Measurements from ENCODE around the gene AGFG2. TPM values are rescaled to one million over a fixed set of nuclear protein-coding genes. Genes with fewer than 3 reads are reported as not detected.
"Not testable (repeated sequence)": the region's sequence is repeated elsewhere in the genome, so short reads cannot be mapped to it uniquely, and the experiment has no call there.

Gene AGFG2
- polyA plus RNA-seq, 2 of the 4 experiments (the other 2 are of a cell fraction): 16.0 to 31.8 TPM

- WGBS (ENCODE audit: missing lambda C conversion rate): 10% methylated on average over 1 of the region's 1 CpG
- no peak for ATAC-seq
- DNase-seq (ENCODE audit: low read depth in 1 of 2, low spot score in 1 of 2): no peak
- TF ChIP-seq CBX2 (IDR thresholded peaks at IDR 0.05; ENCODE audit: borderline replicate concordance, low read depth) (no peak), FOSL2 (IDR thresholded peaks at IDR 0.05) (no peak), FOSL2 (CRISPR knock-in tag; IDR thresholded peaks at IDR 0.05) (no peak), ESRRA (IDR thresholded peaks at IDR 0.05; ENCODE audit: borderline replicate concordance, low read length) (no peak), RNF2 (IDR thresholded peaks at IDR 0.05; ENCODE audit: borderline replicate concordance, low read depth) (no peak), PHF8 (IDR thresholded peaks at IDR 0.05; ENCODE audit: borderline replicate concordance, low read depth) (no peak), NPAS2 (CRISPR knock-in tag; IDR thresholded peaks at IDR 0.05; ENCODE audit: borderline replicate concordance) (no peak), ZSCAN20 (CRISPR knock-in tag; IDR thresholded peaks at IDR 0.05) (no peak), EP300 (IDR thresholded peaks at IDR 0.05) (no peak)
- H3K4me2 ChIP-seq: no peak overlapping the region
- POLR2A ChIA-PET: interaction anchor here (0.6 to 0.7 kb wide), 2 partner anchors 18 to 19 kb away, joined by 3 to 5 read pairs; partner anchors contain the start of gene AGFG2
- CTCF ChIA-PET: interaction anchor here (0.6 to 1.5 kb wide), 5 partner anchors 12 to 228 kb away, joined by 3 to 5 read pairs (median 4); no protein-coding TSS in a partner anchor
- no peak overlapping the region for H3K4me3 ChIP-seq
- H3K27ac ChIP-seq: no peak overlapping the region
- no peaks in the 10 kb centered on the region for H3K9me3 ChIP-seq
- peaks cover 3% of the 10 kb centered on the region for H3K4me1 ChIP-seq
- no peak for FAIRE-seq
These were observed 18.9 kb upstream of the AGFG2 start for GRCh38 chr7:100520138-100520537.

GRCh38 chr7:100521076-100521475 lies 17.9 kb upstream of the AGFG2 start:
- DNase-seq (ENCODE audit: low read depth in 1 of 2, low spot score in 1 of 2) (no peak), FAIRE-seq (no peak), ATAC-seq (no peak)
- Histone ChIP-seq H3K27ac (no peak overlapping the region), H3K4me3 (no peak overlapping the region), H3K4me1 (no peaks in the 10 kb centered on the region), H3K9me3 (no peaks in the 10 kb centered on the region), H3K4me2 (no peak overlapping the region)
- CTCF ChIA-PET: interaction anchor here (0.7 to 1.7 kb wide), 5 partner anchors 24 to 132 kb away, joined by 3 to 9 read pairs (median 3); no protein-coding TSS in a partner anchor
- 48% methylated on average over 2 of the region's 2 CpGs for WGBS (ENCODE audit: missing lambda C conversion rate)
- POLR2A ChIA-PET: no interaction called here
- TF ChIP-seq MAZ (IDR thresholded peaks at IDR 0.05; ENCODE audit: borderline replicate concordance, low read depth, low read length) (no peak), PBX3 (IDR thresholded peaks at IDR 0.05) (no peak), EHF (CRISPR knock-in tag; IDR thresholded peaks at IDR 0.05) (no peak)

GRCh38 chr7:100521909-100522593 lies 17.0 kb upstream of the AGFG2 start:
- peak; percentile 57 for TF ChIP-seq USF2 (IDR thresholded peaks at IDR 0.05)
- H3K27ac ChIP-seq; H3K4me3 ChIP-seq; H3K4me2 ChIP-seq; H3K4me1 ChIP-seq; POLR2A ChIA-PET; FAIRE-seq; H3K9me3 ChIP-seq; DNase-seq (ENCODE audit: low read depth in 1 of 2, low spot score in 1 of 2): not testable (repeated sequence)
- WGBS (ENCODE audit: missing lambda C conversion rate): 75% methylated on average over 2 of the region's 3 CpGs
- ATAC-seq: peak in 1 of 2 experiments; percentile 26; a peak in 1 of 6 replicates
- CTCF ChIA-PET: interaction anchor here (0.7 to 1.7 kb wide), 5 partner anchors 23 to 53 kb away, joined by 3 to 9 read pairs (median 5); partner anchors contain the start of gene TSC22D4

- FAIRE-seq; CTCF ChIA-PET; H3K4me2 ChIP-seq; H3K4me1 ChIP-seq; DNase-seq (ENCODE audit: low read depth in 1 of 2, low spot score in 1 of 2); H3K4me3 ChIP-seq; H3K9me3 ChIP-seq; ATAC-seq; POLR2A ChIA-PET: not testable (repeated sequence)
- WGBS (ENCODE audit: missing lambda C conversion rate): no CpG with 5 or more reads among the region's 34 CpGs
- H3K27ac ChIP-seq: peak overlapping the region in 1 of 2 experiments; percentile 33; a peak in 1 of 6 replicates
These were observed 15.8 kb upstream of the AGFG2 start for GRCh38 chr7:100523192-100523591.

GRCh38 chr7:100528108-100528866 lies 10.7 kb upstream of the AGFG2 start:
- H3K9me3 ChIP-seq; H3K4me3 ChIP-seq; H3K27ac ChIP-seq; DNase-seq (ENCODE audit: low read depth in 1 of 2, low spot score in 1 of 2); H3K4me1 ChIP-seq; ATAC-seq; POLR2A ChIA-PET; H3K4me2 ChIP-seq; FAIRE-seq: not testable (repeated sequence)
- 72% methylated on average over 12 of the region's 12 CpGs for WGBS (ENCODE audit: missing lambda C conversion rate)
- CTCF ChIA-PET: interaction anchor here (0.9 to 1.5 kb wide), 4 partner anchors 12 to 54 kb away, joined by 3 to 10 read pairs (median 3); no protein-coding TSS in a partner anchor
